Panc1 (cell line): Measurements from ENCODE around the gene HLA-DQA1. TPM values are rescaled to one million over a fixed set of nuclear protein-coding genes. Genes with fewer than 3 reads are reported as not detected.
"Not testable (repeated sequence)": the region's sequence is repeated elsewhere in the genome, so short reads cannot be mapped to it uniquely, and the experiment has no call there.

ENCODE experiments used
- ATAC-seq: fragments of 200-7000 bp; cut with Tn5 transposase; 2 replicates; pipeline ENCODE4 v1.9.1; 2020; ENCODE audit warnings: mild to moderate bottlenecking, moderate library complexity
- BruUV-seq: library from RNA; stranded (reverse); fragments of 400-500 nt; replicated peaks from 2 replicates; lab custom pipeline; 2021; lab: Mats Ljungman, UMichigan
- CTCF ChIA-PET: fragments of 300-600 bp; sonication (Branson Sonifier 250); formaldehyde crosslinking; loops from one replicate; lab custom pipeline; 2022; ENCODE audit warnings: antibody characterized with exemption; lab: Charles Lee
- POLR2A ChIA-PET: fragments of 300-600 bp; sonication (Branson Sonifier 250); formaldehyde crosslinking; loops from one replicate; lab custom pipeline; 2022; ENCODE audit warnings: antibody characterized with exemption; lab: Charles Lee
- DNase-seq: peaks from one replicate; pipeline ENCODE4 v3.0.0-alpha.2; 2010; ENCODE audit warnings: low read depth, low spot score
- H3K27ac ChIP-seq: 2 replicates; pipeline ENCODE4 v1.5.1; 2011; ENCODE audit warnings: mild to moderate bottlenecking, low read length, inconsistent platforms
- H3K27me3 ChIP-seq: fragments of 200-500 bp; sonication (Bioruptor generic); 2 replicates; pipeline ENCODE4 v1.6.0; 2014; ENCODE audit warnings: low read length, inconsistent platforms; ENCODE audit not compliant: control insufficient read depth, insufficient read depth
- H3K36me3 ChIP-seq: fragments of 200-500 bp; sonication (Bioruptor generic); 2 replicates; pipeline ENCODE4 v1.5.1; 2014; ENCODE audit warnings: inconsistent platforms, mild to moderate bottlenecking, low read length, moderate library complexity; ENCODE audit not compliant: control insufficient read depth, insufficient read depth
- H3K4me1 ChIP-seq: 2 replicates; pipeline ENCODE4 v1.5.1; 2011; ENCODE audit warnings: inconsistent platforms, mild to moderate bottlenecking, low read length, moderate library complexity; ENCODE audit not compliant: control insufficient read depth, insufficient read depth
- H3K4me3 ChIP-seq, 2 experiments: 2 replicates each; pipeline ENCODE4 v1.5.1; 2011 to 2012; ENCODE audit warnings: low read depth in 2 of 2, low read length in 2 of 2, mild to moderate bottlenecking in 2 of 2, inconsistent platforms in 1 of 2, moderate library complexity in 1 of 2
- H3K9me3 ChIP-seq: fragments of 200-500 bp; sonication (Bioruptor generic); 2 replicates; pipeline ENCODE4 v1.5.1; 2014; ENCODE audit warnings: low read depth, mild to moderate bottlenecking, inconsistent platforms, low read length, moderate library complexity; ENCODE audit not compliant: control insufficient read depth, insufficient read depth
- CTCF ChIP-seq: fragments of 450-650 bp; IDR thresholded peaks from 2 replicates; pipeline ENCODE4 v1.5.1; 2017; ENCODE audit warnings: mild to moderate bottlenecking
- POLR2AphosphoS5 ChIP-seq: IDR thresholded peaks from 2 replicates; pipeline ENCODE4 v1.6.1; 2012; ENCODE audit warnings: mild to moderate bottlenecking, low read depth, low read length, moderate library complexity
- REST ChIP-seq, 2 experiments: IDR thresholded peaks; 2 replicates each; pipeline ENCODE4 v1.6.1; 2011 to 2012; ENCODE audit warnings: low read depth in 2 of 2, control low read depth in 1 of 2, low read length in 1 of 2, mild to moderate bottlenecking in 1 of 2, moderate library complexity in 1 of 2; ENCODE audit not compliant: insufficient read depth in 1 of 2
- SIN3A ChIP-seq: IDR thresholded peaks from 2 replicates; pipeline ENCODE4 v1.6.1; 2012; ENCODE audit warnings: low read depth, mild to moderate bottlenecking, low read length, moderate library complexity, borderline replicate concordance; ENCODE audit not compliant: insufficient read depth
- TCF7L2 ChIP-seq: IDR thresholded peaks from 2 replicates; pipeline ENCODE4 v1.6.1; 2011; ENCODE audit warnings: mild to moderate bottlenecking, low read depth, low read length, inconsistent platforms
- in situ Hi-C: cut with HindIII; loops from 2 replicates; pipeline ENCODE4 v1.10.0; 2016; ENCODE audit warnings: low sequenced_read_pairs, low pct_unique_long_range_greater_than_20kb
- intact Hi-C: fragments of 100-400 bp; cut with micrococcal nuclease; formaldehyde crosslinking; loops from one replicate; pipeline ENCODE4 v1.10.0; 2022; ENCODE audit not compliant: unreplicated experiment
- total RNA-seq: library from RNA; stranded (reverse); gene quantifications from one replicate; pipeline ENCODE4 v1.2.1, GENCODE V29; 2021; ENCODE audit not compliant: unreplicated experiment

The HLA-DQA1 gene
- total RNA-seq, 1 experiment from 2014 or later = 0.39 TPM

DNA sequence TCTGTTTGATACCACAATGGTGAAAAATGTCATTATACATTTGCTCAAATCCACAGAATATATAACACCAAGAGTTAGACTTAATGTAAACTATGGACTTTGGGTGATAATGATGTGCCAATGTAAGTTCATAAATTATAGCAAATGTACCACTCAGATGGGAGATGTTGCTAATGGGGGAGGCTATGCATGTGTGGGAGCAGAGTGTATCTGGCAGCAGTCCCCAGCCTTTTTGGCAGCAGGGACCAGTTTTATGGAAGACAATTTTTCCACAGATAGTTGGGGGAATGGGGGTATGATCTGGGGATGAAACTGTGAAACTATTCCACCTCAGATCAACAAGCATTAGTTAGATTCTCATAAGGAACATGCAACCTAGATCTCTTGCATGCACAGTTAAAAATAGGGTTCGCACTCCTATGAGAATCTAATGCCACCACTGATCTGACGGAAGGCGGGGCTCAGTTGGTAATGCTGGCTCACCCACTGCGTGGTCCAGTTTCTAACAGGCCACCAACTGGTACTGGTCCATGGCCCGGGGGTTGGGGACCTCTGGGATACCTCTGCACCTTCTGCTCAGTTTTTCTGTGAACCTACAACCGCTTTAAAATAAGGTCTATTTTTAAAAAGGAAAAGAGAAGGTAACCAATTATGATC, 8.0 kb downstream of the HLA-DQA1 start:
- BruUV-seq = no TSS peak
- Histone ChIP-seq H3K36me3 (no peaks in the 10 kb centered on the region), H3K27me3 (peaks cover 6% of the 10 kb centered on the region), H3K9me3 (no peaks in the 10 kb centered on the region), H3K27ac (no peak overlapping the region), H3K4me3 (no peak overlapping the region), H3K4me1 (no peaks in the 10 kb centered on the region)
- TF ChIP-seq REST (IDR thresholded peaks at IDR 0.05; ENCODE audit: insufficient read depth in 1 of 2, low read depth in 2 of 2, low read length in 1 of 2) (no peak), SIN3A (no peak), POLR2AphosphoS5 (no peak), TCF7L2 (no peak), CTCF (no peak)
- intact Hi-C loops (no loop called here), in situ Hi-C loops (no loop called here)
- DNase-seq (no peak), ATAC-seq (no peak)
- ChIA-PET CTCF (no interaction called here), POLR2A (no interaction called here)

DNA sequence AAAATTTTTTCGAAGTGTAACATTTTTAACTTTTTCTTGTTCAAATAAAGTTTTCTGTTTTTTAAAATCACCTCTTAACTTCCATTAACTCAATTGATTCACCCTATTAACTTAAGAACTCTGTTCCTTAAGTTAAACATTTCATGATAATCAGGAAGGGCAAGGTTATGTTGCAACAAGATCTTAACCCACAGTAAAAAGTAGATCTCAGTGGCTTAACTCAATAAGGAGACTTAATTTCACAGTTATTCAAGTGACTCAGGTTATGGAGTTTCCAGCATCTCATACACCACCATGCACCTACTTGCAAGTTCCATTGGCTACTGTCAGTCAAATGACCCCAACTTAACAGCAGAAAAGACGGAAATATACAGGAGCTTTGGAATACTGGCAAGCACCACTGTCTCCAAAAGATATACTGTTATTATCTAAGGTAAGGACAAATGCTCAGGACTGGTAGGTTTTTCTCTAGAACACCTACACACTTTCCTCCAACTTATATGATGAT, 18.1 kb downstream of the HLA-DQA1 start:
- TF ChIP-seq CTCF (no peak), POLR2AphosphoS5 (no peak), REST (IDR thresholded peaks at IDR 0.05; ENCODE audit: insufficient read depth in 1 of 2, low read depth in 2 of 2, low read length in 1 of 2) (no peak), SIN3A (no peak), TCF7L2 (no peak)
- ATAC-seq = no peak
- intact Hi-C loops = no loop called here

GRCh38 chr6:32657329-32657728, 20.1 kb downstream of the HLA-DQA1 start:
- H3K27ac ChIP-seq, H3K4me3 ChIP-seq, H3K36me3 ChIP-seq, H3K4me1 ChIP-seq, BruUV-seq, intact Hi-C loops, POLR2A ChIA-PET, H3K9me3 ChIP-seq, CTCF ChIA-PET, in situ Hi-C loops, DNase-seq, H3K27me3 ChIP-seq, ATAC-seq: not testable (repeated sequence)

More for the DNA sequence above, 18.1 kb downstream of the HLA-DQA1 start:
- CTCF ChIA-PET = no interaction called here
- Histone ChIP-seq H3K27ac (no peak overlapping the region), H3K27me3 (peaks cover 4% of the 10 kb centered on the region; the same call in 1 of the 2 replicates), H3K4me3 (no peak overlapping the region), H3K36me3 (no peaks in the 10 kb centered on the region), H3K9me3 (no peaks in the 10 kb centered on the region), H3K4me1 (no peaks in the 10 kb centered on the region)
- no peak for DNase-seq
- POLR2A ChIA-PET = no interaction called here
- in situ Hi-C loops = no loop called here
- BruUV-seq = no TSS peak
